Loucy (cell line): Measurements from ENCODE around the gene EIF4G3.
"Not testable (repeated sequence)": the region's sequence is repeated elsewhere in the genome, so short reads cannot be mapped to it uniquely, and the experiment has no call there.

Experiments
- H2AFZ ChIP-seq: fragments of 200-600 bp; sonication (generic); 2 replicates; pipeline ENCODE4 v1.6.0; 2016; ENCODE audit warnings: antibody characterized with exemption, mild to moderate bottlenecking, low read length, moderate library complexity
- H3F3A ChIP-seq: fragments of 200-600 bp; 2 replicates; pipeline ENCODE4 v1.6.0; 2016; ENCODE audit warnings: antibody characterized with exemption, low read depth, mild to moderate bottlenecking
- H3K27me3 ChIP-seq: fragments of 200-600 bp; sonication (generic); 2 replicates; pipeline ENCODE4 v1.6.1; 2014; ENCODE audit warnings: low read length, mild to moderate bottlenecking; ENCODE audit not compliant: insufficient read depth, poor library complexity, severe bottlenecking
- H3K36me3 ChIP-seq: fragments of 200-600 bp; sonication (generic); 2 replicates; pipeline ENCODE4 v1.6.1; 2016; ENCODE audit warnings: low read length; ENCODE audit not compliant: insufficient read depth
- H3K4me1 ChIP-seq: fragments of 200-600 bp; sonication (generic); 2 replicates; pipeline ENCODE4 v1.5.1; 2014; ENCODE audit warnings: low read length, mild to moderate bottlenecking; ENCODE audit not compliant: insufficient read depth, poor library complexity, severe bottlenecking
- H3K4me2 ChIP-seq: fragments of 200-600 bp; sonication (generic); 2 replicates; pipeline ENCODE4 v1.6.0; 2014; ENCODE audit warnings: antibody characterized with exemption, low read length, low read depth, mild to moderate bottlenecking; ENCODE audit not compliant: poor library complexity, severe bottlenecking
- H3K4me3 ChIP-seq: fragments of 200-600 bp; sonication (generic); 2 replicates; pipeline ENCODE4 v1.5.1; 2014; ENCODE audit warnings: low read length, mild to moderate bottlenecking, mixed read lengths; ENCODE audit not compliant: poor library complexity, severe bottlenecking
- H3K79me2 ChIP-seq: fragments of 200-600 bp; sonication (generic); 2 replicates; pipeline ENCODE4 v1.6.1; 2014; ENCODE audit warnings: low read length; ENCODE audit not compliant: insufficient read depth
- H3K9ac ChIP-seq: fragments of 200-600 bp; sonication (generic); 2 replicates; pipeline ENCODE4 v1.6.0; 2014; ENCODE audit warnings: mild to moderate bottlenecking, low read depth, low read length, moderate library complexity; ENCODE audit not compliant: poor library complexity, severe bottlenecking
- H3K9me2 ChIP-seq: fragments of 200-600 bp; sonication (generic); replicated peaks from 2 replicates; pipeline ENCODE4 v1.6.1; 2016; ENCODE audit warnings: low read depth, low read length, mixed read lengths
- H3K9me3 ChIP-seq: fragments of 200-600 bp; sonication (generic); 2 replicates; pipeline ENCODE4 v1.6.1; 2014; ENCODE audit warnings: mild to moderate bottlenecking, antibody characterized with exemption, low read length, low read depth; ENCODE audit not compliant: insufficient read depth
- H4K20me1 ChIP-seq: fragments of 200-600 bp; sonication (generic); 2 replicates; pipeline ENCODE4 v1.6.0; 2014; ENCODE audit warnings: antibody characterized with exemption, low read length, mild to moderate bottlenecking; ENCODE audit not compliant: insufficient read depth, poor library complexity, severe bottlenecking
- EZH2phosphoT487 ChIP-seq: fragments of 200-600 bp; IDR thresholded peaks from 2 replicates; pipeline ENCODE4 v1.6.1; 2018; ENCODE audit warnings: antibody characterized with exemption, mild to moderate bottlenecking, moderate library complexity, borderline replicate concordance
- TF ChIP-seq, protein P1 (sequence below): fragments of 200-600 bp; sonication (generic); conservative IDR thresholded peaks from 2 replicates; pipeline ENCODE4 v1.5.1; 2014; ENCODE audit warnings: mild to moderate bottlenecking, antibody characterized with exemption, low read length

Gene EIF4G3

DNA sequence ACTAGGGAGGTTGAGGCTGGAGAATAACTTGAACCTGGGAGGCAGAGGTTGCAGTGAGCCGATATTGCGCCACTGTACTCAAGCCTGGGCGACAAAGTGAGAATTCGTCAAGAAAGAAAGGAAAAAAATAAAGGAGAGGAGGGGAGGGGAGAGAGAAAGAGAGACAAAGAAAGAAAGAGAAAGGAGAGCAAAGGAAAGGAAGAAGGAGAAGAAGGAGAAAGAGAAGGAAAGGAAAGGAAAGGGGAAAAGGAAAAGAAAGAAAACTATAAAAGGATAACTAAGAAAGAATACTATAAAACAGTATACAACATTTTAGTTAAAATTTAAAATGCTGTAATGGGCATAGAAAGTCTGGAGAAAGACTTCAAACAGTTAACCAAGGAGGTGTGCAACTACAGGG lies 33.6 kb downstream of the EIF4G3 start:
- no peak overlapping the region for H2AFZ ChIP-seq
- H3K4me3 ChIP-seq: no peak overlapping the region
- TF ChIP-seq, protein P1, sequence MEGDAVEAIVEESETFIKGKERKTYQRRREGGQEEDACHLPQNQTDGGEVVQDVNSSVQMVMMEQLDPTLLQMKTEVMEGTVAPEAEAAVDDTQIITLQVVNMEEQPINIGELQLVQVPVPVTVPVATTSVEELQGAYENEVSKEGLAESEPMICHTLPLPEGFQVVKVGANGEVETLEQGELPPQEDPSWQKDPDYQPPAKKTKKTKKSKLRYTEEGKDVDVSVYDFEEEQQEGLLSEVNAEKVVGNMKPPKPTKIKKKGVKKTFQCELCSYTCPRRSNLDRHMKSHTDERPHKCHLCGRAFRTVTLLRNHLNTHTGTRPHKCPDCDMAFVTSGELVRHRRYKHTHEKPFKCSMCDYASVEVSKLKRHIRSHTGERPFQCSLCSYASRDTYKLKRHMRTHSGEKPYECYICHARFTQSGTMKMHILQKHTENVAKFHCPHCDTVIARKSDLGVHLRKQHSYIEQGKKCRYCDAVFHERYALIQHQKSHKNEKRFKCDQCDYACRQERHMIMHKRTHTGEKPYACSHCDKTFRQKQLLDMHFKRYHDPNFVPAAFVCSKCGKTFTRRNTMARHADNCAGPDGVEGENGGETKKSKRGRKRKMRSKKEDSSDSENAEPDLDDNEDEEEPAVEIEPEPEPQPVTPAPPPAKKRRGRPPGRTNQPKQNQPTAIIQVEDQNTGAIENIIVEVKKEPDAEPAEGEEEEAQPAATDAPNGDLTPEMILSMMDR: no peak
- no peak for TF ChIP-seq EZH2phosphoT487
- H3K9me3 ChIP-seq: no peaks in the 10 kb centered on the region
- H3F3A ChIP-seq: no peaks in the 10 kb centered on the region
- no peaks in the 10 kb centered on the region for H3K27me3 ChIP-seq
- no peaks in the 10 kb centered on the region for H4K20me1 ChIP-seq
- H3K4me2 ChIP-seq: no peak overlapping the region
- H3K36me3 ChIP-seq: no peaks in the 10 kb centered on the region; the same call in 1 of the 2 replicates
- H3K4me1 ChIP-seq: no peaks in the 10 kb centered on the region
- peaks cover 24% of the 10 kb centered on the region for H3K79me2 ChIP-seq
- H3K9me2 ChIP-seq: no peaks in the 10 kb centered on the region
- H3K9ac ChIP-seq: no peak overlapping the region

DNA sequence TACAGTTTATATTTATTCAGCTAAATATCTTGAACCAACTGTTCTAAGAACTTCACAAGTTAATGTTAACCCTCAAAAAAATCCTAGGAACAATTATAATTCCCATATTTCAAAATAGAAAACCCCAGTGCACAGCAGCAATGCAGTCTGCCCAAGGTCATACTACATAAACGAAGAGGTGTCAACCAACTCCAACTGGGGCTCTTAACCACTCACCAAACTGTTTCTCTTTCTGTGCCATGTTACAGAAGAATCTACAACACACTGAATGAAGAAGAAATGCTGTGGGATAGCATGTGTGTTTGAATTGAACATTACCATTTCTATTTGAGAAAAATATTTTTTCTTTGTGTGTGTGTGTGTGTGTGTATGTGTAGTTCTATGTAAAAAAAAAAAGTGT lies 35.7 kb downstream of the EIF4G3 start:
- no peaks in the 10 kb centered on the region for H4K20me1 ChIP-seq
- no peaks in the 10 kb centered on the region for H3K27me3 ChIP-seq
- H3K4me1 ChIP-seq: no peaks in the 10 kb centered on the region
- no peaks in the 10 kb centered on the region for H3K9me2 ChIP-seq
- H3K9ac ChIP-seq: no peak overlapping the region
- H3F3A ChIP-seq: no peaks in the 10 kb centered on the region
- H2AFZ ChIP-seq: no peak overlapping the region
- H3K4me2 ChIP-seq: no peak overlapping the region
- no peaks in the 10 kb centered on the region for H3K9me3 ChIP-seq
- H3K36me3 ChIP-seq: no peaks in the 10 kb centered on the region; the same call in 1 of the 2 replicates
- H3K79me2 ChIP-seq: peaks cover 22% of the 10 kb centered on the region
- TF ChIP-seq, protein P1: no peak
- TF ChIP-seq EZH2phosphoT487: no peak
- no peak overlapping the region for H3K4me3 ChIP-seq

DNA sequence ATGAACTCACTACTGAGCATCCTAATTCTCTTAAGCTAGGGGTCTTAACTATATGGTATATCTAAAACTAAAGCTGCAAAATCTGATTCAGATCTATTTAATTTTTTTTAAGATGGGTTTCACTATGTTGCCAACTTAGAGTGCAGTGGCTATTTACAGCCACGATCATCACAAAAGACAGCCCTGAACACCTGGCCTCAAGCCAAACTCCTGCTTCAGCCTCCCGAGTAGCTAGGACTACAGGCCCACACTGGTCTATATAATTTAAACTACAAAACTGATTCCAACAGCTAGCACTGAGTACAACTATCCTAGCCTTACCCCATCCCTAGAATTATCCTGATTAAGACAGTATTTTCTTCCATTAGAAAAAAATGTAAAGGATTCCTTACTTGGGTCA lies 37.1 kb downstream of the EIF4G3 start:
- Histone ChIP-seq H3K9ac (no peak overlapping the region), H3K4me3 (no peak overlapping the region), H3K27me3 (no peaks in the 10 kb centered on the region), H3K9me2 (no peaks in the 10 kb centered on the region), H3F3A (no peaks in the 10 kb centered on the region), H4K20me1 (no peaks in the 10 kb centered on the region), H3K4me1 (no peaks in the 10 kb centered on the region), H2AFZ (no peak overlapping the region), H3K4me2 (no peak overlapping the region), H3K9me3 (no peaks in the 10 kb centered on the region), H3K36me3 (peaks cover 5% of the 10 kb centered on the region; the same call in 1 of the 2 replicates), H3K79me2 (peaks cover 22% of the 10 kb centered on the region)
- TF ChIP-seq, protein P1: no peak
- no peak for TF ChIP-seq EZH2phosphoT487

DNA sequence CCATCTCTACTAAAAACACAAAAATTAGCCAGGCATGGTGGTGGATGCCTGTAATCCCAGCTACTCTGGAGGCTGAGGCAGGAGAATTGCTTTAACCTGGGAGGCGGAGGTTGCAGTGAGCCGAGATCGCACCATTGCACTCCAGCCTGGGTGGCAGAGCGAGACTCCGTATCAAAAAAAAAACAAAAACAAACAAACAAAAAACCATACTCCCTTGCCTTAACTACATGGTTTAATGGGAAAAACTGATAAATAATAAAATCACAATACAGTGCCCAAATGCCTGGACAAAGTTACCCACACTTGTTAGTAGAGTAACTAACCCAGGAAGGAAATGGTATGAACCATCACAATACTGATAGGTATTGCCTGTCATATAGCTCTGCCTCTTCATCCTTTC lies 40.4 kb downstream of the EIF4G3 start:
- H3K4me3 ChIP-seq, H3K4me1 ChIP-seq, H4K20me1 ChIP-seq, H3F3A ChIP-seq, H3K9me3 ChIP-seq, H3K36me3 ChIP-seq, H3K9ac ChIP-seq, H3K79me2 ChIP-seq, H3K27me3 ChIP-seq, H3K4me2 ChIP-seq, H2AFZ ChIP-seq, H3K9me2 ChIP-seq: not testable (repeated sequence)
